GM06990 (cell line): ENCODE data around the gene NEDD4L.

ENCODE experiments used
- DNase-seq: peaks from one replicate; pipeline ENCODE4 v3.0.0-alpha.2; 2011; ENCODE audit not compliant: insufficient read length; ENCODE audit errors: extremely low read depth
- H3K27me3 ChIP-seq: replicated peaks from 2 replicates; pipeline ENCODE4 v1.6.0; 2011; ENCODE audit warnings: low read length; ENCODE audit not compliant: control insufficient read depth, insufficient read depth
- H3K36me3 ChIP-seq: 2 replicates; pipeline ENCODE4 v1.5.1; 2011; ENCODE audit warnings: low read length; ENCODE audit not compliant: control insufficient read depth, insufficient read depth
- H3K4me3 ChIP-seq: replicated peaks from 2 replicates; pipeline ENCODE4 v1.5.1; 2011; ENCODE audit warnings: low read depth, mild to moderate bottlenecking, control low read depth, low read length
- TF ChIP-seq, protein P1 (sequence below): IDR thresholded peaks from 2 replicates; pipeline ENCODE4 v1.5.1; 2011; ENCODE audit warnings: low read length, control low read depth, mild to moderate bottlenecking, inconsistent platforms; ENCODE audit not compliant: insufficient read depth, poor library complexity, severe bottlenecking

The NEDD4L gene

DNA sequence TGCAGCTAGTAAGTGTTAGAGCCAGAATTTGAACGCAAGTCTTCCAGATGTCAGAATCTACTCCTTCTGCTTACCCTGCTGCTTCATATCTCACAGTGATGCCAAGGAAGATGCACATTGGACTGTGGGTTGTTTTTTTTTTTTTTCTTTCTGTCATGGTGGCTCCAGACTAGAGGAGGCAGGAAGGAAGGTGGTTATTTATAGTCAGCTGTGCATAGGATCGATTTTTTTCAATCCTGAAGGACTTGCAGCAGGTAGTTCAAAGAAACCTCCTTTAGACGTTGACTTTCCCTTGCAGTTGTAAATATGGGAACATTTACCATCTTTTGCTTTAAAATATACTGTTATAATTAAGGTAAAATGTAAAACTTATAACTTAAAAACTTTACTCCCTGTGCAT, 17.3 kb downstream of the NEDD4L start:
- TF ChIP-seq, protein P1, sequence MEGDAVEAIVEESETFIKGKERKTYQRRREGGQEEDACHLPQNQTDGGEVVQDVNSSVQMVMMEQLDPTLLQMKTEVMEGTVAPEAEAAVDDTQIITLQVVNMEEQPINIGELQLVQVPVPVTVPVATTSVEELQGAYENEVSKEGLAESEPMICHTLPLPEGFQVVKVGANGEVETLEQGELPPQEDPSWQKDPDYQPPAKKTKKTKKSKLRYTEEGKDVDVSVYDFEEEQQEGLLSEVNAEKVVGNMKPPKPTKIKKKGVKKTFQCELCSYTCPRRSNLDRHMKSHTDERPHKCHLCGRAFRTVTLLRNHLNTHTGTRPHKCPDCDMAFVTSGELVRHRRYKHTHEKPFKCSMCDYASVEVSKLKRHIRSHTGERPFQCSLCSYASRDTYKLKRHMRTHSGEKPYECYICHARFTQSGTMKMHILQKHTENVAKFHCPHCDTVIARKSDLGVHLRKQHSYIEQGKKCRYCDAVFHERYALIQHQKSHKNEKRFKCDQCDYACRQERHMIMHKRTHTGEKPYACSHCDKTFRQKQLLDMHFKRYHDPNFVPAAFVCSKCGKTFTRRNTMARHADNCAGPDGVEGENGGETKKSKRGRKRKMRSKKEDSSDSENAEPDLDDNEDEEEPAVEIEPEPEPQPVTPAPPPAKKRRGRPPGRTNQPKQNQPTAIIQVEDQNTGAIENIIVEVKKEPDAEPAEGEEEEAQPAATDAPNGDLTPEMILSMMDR = no peak
- no peak for DNase-seq
- no peak overlapping the region for H3K4me3 ChIP-seq
- no peaks in the 10 kb centered on the region; the same call in 1 of the 2 replicates for H3K36me3 ChIP-seq
- H3K27me3 ChIP-seq = no peaks in the 10 kb centered on the region

DNA sequence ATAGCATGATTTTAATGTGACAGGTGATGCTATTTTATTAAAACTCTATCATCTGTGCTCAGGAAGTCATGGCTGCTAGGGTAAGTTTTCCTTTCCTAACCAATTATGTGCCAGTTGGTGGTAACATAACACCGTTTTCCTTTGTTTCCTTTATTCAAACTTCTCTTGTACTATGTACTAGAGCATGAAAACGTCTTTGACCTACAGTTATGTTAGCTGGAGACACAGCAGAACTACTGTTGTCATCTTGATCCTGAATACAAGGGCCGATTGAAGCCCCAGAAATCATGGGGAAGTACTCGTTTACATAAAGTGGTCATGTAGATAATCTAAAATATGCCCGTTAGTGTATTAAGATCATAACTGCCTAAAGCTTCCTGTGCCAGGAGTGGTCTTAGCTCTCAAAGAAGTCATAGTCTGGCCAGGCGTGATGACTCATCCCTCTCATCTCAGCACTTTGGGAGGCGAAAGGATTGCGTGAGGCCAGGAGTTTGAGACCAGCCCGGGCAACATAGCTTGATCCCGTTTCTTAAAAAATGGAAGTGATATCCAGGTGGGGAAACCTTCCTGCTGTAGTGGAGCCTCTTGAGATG, 20.5 kb downstream of the NEDD4L start:
- TF ChIP-seq, protein P1 = no peak
- no peak overlapping the region for H3K4me3 ChIP-seq
- H3K36me3 ChIP-seq = no peaks in the 10 kb centered on the region
- DNase-seq = no peak
- no peaks in the 10 kb centered on the region for H3K27me3 ChIP-seq

DNA sequence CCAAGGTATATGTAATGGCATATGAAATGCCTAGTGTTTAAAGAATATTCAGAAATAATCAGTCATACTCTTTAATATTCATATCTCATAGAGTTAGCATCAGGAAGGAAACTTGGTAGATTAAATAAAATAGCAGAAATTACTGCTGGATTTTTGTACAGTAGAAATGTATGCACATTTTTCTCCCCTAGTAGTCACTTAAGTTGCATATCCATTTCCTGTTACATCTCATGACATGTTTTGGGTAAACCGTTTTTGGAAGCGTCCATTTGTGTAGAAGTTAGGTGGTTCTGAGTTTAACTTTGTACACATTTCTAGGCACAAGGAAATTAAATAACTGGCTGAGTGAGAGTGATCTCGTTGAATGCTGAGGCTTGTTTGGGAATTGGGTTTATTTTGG, 21.9 kb downstream of the NEDD4L start:
- H3K27me3 ChIP-seq = no peaks in the 10 kb centered on the region
- TF ChIP-seq, protein P1 = no peak
- no peak overlapping the region for H3K4me3 ChIP-seq
- no peaks in the 10 kb centered on the region for H3K36me3 ChIP-seq
- no peak for DNase-seq

DNA sequence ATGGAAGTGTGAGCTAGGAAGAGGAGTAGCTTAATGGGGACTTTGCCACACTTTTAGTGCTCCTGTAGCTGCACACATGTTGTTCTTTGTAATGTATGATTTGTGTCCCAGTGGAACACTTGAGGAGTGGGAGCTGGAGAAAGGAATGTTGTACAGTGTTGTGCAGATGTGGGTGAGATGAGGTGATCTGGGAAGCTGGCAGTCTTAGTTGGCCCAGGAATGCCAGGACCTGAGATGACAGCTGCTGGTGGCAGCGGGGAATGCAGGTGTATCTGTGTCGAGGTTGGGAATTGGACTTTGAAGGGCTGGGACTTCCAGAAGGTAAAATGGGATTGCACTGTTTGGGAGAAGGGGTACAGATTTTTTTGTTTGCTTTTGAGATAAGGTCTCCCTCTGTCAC, 23.6 kb downstream of the NEDD4L start:
- TF ChIP-seq, protein P1 = no peak
- no peak for DNase-seq
- no peaks in the 10 kb centered on the region for H3K27me3 ChIP-seq

DNA sequence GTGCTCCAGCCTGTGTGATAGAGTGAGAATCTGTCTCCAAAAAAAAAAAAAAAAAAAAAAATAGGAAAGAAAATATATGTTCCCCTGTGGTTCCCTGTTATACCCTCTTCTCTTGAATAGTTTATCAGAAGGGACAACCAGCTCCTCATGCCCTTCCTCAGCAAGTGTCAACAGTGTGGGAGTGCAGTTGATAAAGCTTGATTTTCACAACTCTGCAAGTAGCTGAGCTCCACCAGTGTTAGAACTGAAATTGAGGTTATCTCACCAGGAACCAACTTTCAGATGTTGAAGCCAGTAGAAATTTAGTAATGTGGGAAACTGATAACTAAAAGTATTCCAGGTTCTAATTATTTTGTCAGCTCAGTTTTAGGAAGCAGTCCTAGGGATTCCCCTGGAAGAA, 25.1 kb downstream of the NEDD4L start:
- no peaks in the 10 kb centered on the region for H3K27me3 ChIP-seq
- TF ChIP-seq, protein P1 = no peak
- no peak overlapping the region for H3K4me3 ChIP-seq
- H3K36me3 ChIP-seq = no peaks in the 10 kb centered on the region
- DNase-seq = no peak

More for the DNA sequence above, 23.6 kb downstream of the NEDD4L start:
- Histone ChIP-seq H3K36me3 (no peaks in the 10 kb centered on the region), H3K4me3 (no peak overlapping the region)
